Measurements from ENCODE around the gene FRRS1. TPM values are rescaled to one million over a fixed set of nuclear protein-coding genes. Genes with fewer than 3 reads are reported as not detected.

Gene FRRS1
- total RNA-seq, 4 donors from 2014 or later, result 10.4 to 12.9 (median 11.3) TPM

DNA sequence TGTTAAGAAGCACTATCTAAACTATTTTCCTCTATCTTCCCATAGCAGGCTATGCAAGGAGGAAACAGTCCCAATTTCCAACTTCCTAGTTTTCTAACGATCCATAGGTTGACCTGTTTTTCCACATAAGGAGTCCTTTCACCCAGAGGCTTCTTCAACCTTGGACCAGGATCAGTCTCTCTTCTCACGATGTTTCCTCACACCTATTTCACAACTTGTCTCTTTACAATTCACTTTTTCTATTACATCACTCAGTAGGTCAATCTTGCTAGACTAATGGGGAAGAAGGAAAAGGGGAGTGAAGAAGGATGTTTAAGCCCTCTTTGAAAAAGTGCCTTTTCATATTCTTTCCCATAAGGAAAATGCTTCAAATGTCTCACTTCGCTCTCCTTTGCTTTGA, 104.7 kb downstream of the FRRS1 start:
- Histone ChIP-seq H3K4me1 (peaks cover 10 to 27% of the 10 kb centered on the region in 2 donors), H3K27ac (peak overlapping the region in 1 of 3 donors; percentile 14), H3K4me3 (replicated peaks in 1 of 3) (no peak overlapping the region), H3K36me3 (no peaks in the 10 kb centered on the region), H3K9me3 (no peaks in the 10 kb centered on the region), H3K27me3 (no peaks in the 10 kb centered on the region)
- DNase-seq, result no peak
- intact Hi-C loops (cut with DNase I), result no loop called here
- TF ChIP-seq, protein P1, sequence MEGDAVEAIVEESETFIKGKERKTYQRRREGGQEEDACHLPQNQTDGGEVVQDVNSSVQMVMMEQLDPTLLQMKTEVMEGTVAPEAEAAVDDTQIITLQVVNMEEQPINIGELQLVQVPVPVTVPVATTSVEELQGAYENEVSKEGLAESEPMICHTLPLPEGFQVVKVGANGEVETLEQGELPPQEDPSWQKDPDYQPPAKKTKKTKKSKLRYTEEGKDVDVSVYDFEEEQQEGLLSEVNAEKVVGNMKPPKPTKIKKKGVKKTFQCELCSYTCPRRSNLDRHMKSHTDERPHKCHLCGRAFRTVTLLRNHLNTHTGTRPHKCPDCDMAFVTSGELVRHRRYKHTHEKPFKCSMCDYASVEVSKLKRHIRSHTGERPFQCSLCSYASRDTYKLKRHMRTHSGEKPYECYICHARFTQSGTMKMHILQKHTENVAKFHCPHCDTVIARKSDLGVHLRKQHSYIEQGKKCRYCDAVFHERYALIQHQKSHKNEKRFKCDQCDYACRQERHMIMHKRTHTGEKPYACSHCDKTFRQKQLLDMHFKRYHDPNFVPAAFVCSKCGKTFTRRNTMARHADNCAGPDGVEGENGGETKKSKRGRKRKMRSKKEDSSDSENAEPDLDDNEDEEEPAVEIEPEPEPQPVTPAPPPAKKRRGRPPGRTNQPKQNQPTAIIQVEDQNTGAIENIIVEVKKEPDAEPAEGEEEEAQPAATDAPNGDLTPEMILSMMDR (IDR thresholded peaks at IDR 0.05), result no peak
- no peak for TF ChIP-seq POLR2A (IDR thresholded peaks at IDR 0.05)
- WGBS, 2 donors, result 79 to 84% methylated on average over 3 of the region's 3 CpGs

DNA sequence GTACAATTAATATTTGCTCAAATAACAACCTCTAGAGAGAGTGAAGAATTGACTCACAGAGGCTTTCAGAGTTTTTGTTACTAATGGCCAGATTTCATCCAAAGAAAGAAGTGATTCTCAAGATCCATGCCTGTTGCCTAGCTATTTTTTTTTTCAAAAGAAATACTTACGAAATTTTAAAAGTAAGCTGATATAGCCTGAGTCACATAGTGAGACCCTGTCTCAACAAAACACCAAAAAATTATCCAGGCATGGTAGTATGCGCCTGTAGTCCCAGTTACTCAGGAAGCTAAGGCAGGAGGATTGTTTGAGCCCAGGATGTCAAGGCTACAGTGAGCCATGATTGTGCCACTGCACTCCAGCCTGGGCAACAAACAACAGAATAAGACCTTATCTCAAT, 105.9 kb downstream of the FRRS1 start:
- Histone ChIP-seq H3K9me3 (no peaks in the 10 kb centered on the region), H3K4me1 (peaks cover 10 to 27% of the 10 kb centered on the region in 2 donors), H3K36me3 (no peaks in the 10 kb centered on the region), H3K27me3 (no peaks in the 10 kb centered on the region), H3K27ac (peak overlapping the region in 1 of 3 donors; percentile 19), H3K4me3 (replicated peaks in 1 of 3) (no peak overlapping the region)
- intact Hi-C loops (cut with DNase I), result no loop called here
- 86 to 88% methylated on average over 2 of the region's 2 CpGs for WGBS, 2 donors
- TF ChIP-seq, protein P1 (IDR thresholded peaks at IDR 0.05), result no peak
- TF ChIP-seq POLR2A (IDR thresholded peaks at IDR 0.05), result no peak
- no peak for DNase-seq

DNA sequence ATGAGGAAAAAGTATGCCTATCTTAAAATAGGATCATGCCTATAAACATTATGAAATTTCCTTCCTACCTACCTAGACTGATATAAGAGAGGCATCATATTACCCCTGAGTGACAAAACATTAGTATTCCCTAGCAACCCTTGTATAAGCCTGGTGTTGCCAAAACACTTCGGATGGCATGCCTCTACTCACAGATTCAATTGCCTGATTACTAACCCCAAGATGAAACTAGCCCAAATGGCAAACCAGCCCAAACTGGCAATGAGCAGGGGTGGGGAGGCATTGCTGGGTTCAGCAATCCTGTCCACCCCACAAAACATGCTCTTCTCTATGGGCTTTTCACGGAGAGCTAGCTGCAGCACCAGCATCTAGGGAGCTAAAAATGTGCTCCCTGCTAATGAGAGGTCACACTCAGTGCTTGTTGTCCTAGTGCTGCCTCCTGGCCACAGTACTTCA, 106.7 kb downstream of the FRRS1 start:
- 41 to 43% methylated on average over 2 of the region's 2 CpGs for WGBS, 2 donors
- DNase-seq, result no peak
- Histone ChIP-seq H3K27me3 (no peaks in the 10 kb centered on the region), H3K36me3 (no peaks in the 10 kb centered on the region), H3K4me3 (replicated peaks in 1 of 3) (no peak overlapping the region), H3K4me1 (peaks cover 10 to 27% of the 10 kb centered on the region in 2 donors), H3K27ac (peak overlapping the region; percentile 18 to 38 (median 19)), H3K9me3 (no peaks in the 10 kb centered on the region)
- intact Hi-C loops (cut with DNase I), result no loop called here
- no peak for TF ChIP-seq POLR2A (IDR thresholded peaks at IDR 0.05)

Small RNA genes lying within 50 kb of the gene (small RNA-seq; reads per million reads assigned to genes)
- gene RF00019 (not detected), gene RNU4-75P (not detected)

Other genes with a start within 250 kb of the FRRS1 start
- gene PALMD, start 120.5 kb downstream of the FRRS1 start, total RNA-seq, result 10 to 100 TPM in 2 of 4 donors, 1 to 10 TPM in 2; 6.9 to 14.1 (median 11.2) TPM
- gene AGL, start 83.7 kb upstream of the FRRS1 start, total RNA-seq, result 10 to 100 TPM; 23.2 to 57.3 (median 34.7) TPM
- gene SLC35A3, start 203.4 kb upstream of the FRRS1 start, total RNA-seq, result 10 to 100 TPM; 38.3 to 81.2 (median 57.0) TPM